ENCODE data around the gene MED8.

DNA sequence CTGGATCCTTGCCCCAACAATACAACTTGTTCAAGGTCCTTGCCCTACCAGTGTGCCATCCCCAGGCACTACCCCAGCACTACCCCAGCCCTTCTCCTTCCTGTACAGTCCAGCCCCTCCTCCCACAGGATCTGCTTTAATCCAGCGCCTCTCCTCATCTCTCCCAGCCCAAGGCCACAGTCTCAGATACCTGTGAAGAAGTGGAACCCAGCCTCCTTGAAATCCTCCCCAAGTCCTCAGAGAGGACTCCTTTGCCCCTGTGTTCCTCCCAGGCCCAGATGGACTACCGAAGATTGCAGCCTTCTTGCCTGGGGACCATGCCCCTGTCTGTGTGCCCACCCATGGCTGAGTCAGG lies 37.3 kb downstream of the MED8 start:
- TF ChIP-seq, protein P1, sequence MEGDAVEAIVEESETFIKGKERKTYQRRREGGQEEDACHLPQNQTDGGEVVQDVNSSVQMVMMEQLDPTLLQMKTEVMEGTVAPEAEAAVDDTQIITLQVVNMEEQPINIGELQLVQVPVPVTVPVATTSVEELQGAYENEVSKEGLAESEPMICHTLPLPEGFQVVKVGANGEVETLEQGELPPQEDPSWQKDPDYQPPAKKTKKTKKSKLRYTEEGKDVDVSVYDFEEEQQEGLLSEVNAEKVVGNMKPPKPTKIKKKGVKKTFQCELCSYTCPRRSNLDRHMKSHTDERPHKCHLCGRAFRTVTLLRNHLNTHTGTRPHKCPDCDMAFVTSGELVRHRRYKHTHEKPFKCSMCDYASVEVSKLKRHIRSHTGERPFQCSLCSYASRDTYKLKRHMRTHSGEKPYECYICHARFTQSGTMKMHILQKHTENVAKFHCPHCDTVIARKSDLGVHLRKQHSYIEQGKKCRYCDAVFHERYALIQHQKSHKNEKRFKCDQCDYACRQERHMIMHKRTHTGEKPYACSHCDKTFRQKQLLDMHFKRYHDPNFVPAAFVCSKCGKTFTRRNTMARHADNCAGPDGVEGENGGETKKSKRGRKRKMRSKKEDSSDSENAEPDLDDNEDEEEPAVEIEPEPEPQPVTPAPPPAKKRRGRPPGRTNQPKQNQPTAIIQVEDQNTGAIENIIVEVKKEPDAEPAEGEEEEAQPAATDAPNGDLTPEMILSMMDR (IDR thresholded peaks at IDR 0.05 in 4 of 5, conservative IDR thresholded peaks at IDR 0.05 in 1 of 5) = no peak
- no peak for TF ChIP-seq POLR2A (IDR thresholded peaks at IDR 0.05)
